Left ventricle myocardium superior (tissue), 1 donor: Measurements from ENCODE around the gene RBP4. TPM values are rescaled to one million over a fixed set of nuclear protein-coding genes. Genes with fewer than 3 reads are reported as not detected.
A peak's percentile ranks its signal among the peaks of the same experiment; 100 is the strongest.

ENCODE experiments used
- ATAC-seq: fragments of 200-7000 bp; cut with Tn5 transposase; one replicate; pipeline ENCODE4 v1.9.1; 2020; ENCODE audit warnings: mild to moderate bottlenecking, moderate library complexity
- DNase-seq: peaks from one replicate; pipeline ENCODE4 v3.0.0-alpha.2; 2020
- intact Hi-C: fragments of 100-400 bp; cut with micrococcal nuclease; formaldehyde crosslinking; loops from one replicate; pipeline ENCODE4 v1.11.0; 2022
- long read RNA-seq: library from polyadenylated mRNA; unstranded; transcript quantifications from one replicate; pipeline ENCODE4 v2.0.0, GENCODE V29; 2021
- total RNA-seq: library from RNA; stranded (reverse); fragmentation: NEBNext Ultra II Directional; extraction: Animal tissue kit (Norgen Biotek cat#: 25700); gene quantifications from one replicate; pipeline ENCODE4 v1.2.1, GENCODE V29; 2021
- donor health status: DM: no; HTN: yes; CAD: no; lungs with severe emphysema.

Gene RBP4
- total RNA-seq = 4.2 TPM
- long read RNA-seq, partial matches to known transcripts = 0 of 5 reads
- long read RNA-seq, other reads (novel, unspliced or antisense) = 1 of 5 reads

DNA sequence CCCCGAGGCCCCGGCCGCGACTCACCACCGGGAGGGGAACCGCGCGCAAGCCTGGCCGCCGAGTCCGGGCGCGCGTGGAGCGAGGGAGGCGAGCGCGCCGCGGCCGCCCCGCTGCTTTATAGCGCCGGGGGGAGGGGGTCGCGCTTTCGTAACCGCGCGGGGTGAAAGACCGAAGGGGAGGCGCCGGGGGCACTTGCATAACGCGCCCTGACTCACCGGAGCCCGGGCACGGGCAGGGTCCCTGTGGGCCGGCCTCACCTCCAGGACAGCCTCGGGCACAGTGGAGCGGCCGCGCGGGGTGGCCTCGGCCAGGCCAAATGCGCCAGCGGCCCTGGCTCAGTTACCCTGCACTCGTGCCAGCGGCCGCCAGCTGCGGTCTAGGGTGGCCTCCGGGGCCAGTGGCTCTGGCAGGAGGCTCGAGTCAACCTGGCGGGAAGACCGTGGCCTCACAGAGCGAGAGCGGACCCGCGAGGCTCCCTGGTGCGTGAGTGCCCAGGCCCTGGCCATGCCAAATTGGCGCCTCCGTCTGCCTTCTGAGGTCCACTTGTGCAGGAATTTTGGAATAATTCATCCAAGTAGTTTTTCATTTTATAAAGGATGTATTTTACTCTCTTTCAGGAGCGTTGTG, at the start of gene RBP4:
TSS of gene RBP4 (minus strand) at position 90 of the 628 bp plus-strand sequence. CDS start 207 bp downstream, outside the sequence.
- no peak for ATAC-seq
- DNase-seq = peak; percentile 32
- intact Hi-C loops = no loop called here

DNA sequence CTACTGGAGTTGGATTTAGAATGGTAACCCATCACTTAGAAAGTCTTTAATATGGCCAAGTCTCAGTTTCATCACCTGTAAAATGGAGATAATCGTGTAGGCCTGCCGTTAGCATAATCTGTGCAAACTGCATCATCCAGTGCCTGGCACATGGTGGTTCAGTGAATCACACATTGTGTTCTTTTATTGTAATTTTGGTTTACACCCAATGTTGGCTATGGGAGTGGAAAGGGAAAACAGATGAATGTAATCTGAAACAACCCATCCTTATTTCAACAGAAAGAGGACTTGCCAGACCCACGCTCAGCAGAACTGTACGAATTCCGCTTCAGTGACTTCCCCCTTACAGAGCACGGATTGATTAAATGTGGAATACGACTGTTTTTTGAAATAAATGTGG, 38.8 kb upstream of the RBP4 start:
- no peak for DNase-seq
- intact Hi-C loops = no loop called here
- no peak for ATAC-seq

DNA sequence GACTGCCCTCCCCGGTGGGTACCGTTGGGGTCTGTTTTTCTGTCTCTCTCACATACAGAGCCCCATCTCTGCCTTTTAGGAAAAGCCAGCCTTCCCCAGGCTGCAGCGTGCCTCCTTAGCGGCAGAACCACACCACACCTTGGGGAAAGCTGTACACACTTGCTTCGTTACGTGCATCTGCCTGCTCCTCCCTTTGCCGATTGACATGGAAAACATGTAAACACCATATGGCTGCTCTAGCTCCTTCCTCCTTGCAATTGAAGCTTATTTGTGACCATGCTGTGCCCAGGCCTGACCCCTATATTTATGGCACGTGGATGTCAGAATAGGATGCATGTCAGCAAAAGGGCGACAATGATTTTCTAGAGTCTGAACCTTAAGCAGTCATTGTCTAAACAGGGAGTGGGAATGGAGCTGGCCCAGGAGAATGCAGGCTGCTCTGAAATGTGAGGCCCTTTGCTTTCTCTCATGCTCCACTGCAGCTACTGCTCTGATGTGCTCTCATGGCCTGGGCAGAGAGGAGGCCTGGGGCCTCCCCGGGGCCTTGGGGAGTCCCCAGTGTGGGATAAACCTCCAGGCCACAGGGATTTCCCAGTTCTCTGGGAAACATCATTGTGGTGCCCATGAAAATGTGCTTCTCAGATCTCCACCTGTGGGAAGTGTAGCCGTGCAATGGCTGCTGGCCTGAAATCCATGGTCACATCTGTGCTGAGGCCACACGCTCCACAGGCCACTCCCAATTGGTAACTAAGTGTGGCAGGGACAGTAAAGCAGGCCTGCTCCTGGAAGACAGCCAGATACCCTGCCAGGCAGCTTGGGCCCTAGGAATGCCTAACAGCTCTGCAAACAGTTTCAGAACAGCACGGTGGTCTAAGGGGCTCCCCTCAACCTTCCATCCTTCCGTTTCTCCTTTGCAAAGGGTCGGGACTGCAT, 29.9 kb upstream of the RBP4 start:
- ATAC-seq = no peak

DNA sequence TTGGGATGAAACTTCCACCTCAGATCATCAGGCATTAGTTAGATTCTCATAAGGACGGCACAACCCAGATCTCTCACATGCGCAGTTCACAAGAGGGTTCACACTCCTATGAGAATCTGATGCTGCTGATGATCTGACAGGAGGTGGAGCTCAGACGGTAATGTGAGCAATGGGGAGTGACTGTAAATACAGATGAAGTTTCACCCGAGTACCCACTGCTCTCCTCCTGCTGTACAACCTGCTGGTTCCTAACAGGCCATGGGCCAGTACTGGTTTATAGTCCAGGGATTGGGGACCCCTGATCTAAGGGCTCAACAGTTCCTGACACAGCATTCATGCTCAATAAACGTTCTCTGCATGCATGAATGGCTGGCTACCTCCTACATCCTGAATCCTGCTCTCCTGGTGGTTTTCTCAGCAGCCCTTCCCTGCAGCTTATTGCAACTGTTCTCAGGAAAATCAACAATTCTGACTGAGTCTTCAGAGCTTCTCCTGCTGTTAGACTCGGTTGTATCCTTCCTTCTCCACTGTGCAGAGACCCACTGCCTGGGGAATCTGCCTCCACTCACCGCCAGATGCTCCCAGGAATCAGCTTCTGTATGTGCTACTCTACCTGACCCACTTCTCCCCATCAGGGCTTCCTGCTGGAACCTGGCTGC, 28.7 kb upstream of the RBP4 start:
- intact Hi-C loops = no loop called here
- ATAC-seq = no peak
- no peak for DNase-seq

More for the DNA sequence above, 29.9 kb upstream of the RBP4 start:
- intact Hi-C loops = no loop called here
- DNase-seq = no peak

DNA sequence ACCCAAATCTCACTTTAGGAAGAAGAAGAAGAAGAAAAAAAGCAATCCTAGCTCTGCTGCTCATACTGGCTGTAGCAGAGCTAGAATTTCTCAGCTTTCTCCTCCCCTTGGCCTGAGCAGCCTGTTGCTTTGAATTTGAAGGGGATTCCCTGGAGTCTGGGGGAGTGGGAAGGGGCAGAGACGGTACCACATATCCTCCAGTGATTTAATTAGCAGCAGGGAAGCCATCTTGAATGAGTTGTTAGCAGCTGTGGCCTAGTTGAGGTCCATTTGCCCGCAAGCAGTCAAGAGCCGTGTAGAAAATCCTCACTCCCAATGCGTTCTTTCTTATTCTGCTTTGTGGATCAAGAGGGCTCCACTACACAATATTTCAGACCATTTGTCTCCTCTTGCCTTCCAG, 27.8 kb upstream of the RBP4 start:
- no peak for ATAC-seq
- intact Hi-C loops = no loop called here
- DNase-seq = no peak

DNA sequence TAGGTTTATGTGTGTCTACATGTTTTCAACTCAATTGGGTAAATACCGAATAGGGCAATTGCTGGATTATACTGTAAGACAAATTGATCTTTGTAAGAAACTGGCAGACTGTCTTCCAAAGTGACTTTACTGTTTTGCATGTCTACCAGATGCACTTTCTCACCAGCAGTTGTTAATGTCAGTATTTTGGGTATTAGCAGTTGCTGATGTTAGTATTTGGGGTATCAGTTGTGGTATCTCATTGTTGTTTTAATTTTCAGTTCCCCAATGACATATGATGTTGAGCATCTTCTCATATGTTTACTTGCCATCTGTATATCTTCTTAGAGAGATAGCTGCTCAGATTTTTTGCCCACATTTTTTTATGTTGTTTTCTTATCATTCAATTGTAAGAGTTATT, 21.9 kb upstream of the RBP4 start:
- DNase-seq = no peak
- ATAC-seq = no peak
- intact Hi-C loops = no loop called here

DNA sequence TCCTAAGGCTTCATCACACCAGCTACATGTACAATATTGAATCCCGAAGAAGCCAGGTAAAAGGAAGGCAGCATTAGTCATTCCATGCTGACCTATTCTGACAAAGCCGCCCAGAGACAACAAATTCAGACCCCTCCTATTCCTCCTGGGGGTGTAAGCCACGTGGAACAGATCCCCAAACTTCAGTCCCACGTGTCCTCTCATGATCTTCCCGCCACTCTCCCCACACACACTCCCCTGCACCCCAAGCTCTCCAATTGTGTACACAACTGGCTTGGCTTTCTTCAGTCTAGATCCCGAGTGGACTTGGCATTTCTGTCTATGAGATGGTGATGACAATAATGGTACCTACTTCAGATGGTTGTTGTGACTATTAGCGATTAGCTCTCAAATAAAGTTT, 19.9 kb upstream of the RBP4 start:
- intact Hi-C loops = no loop called here
- no peak for DNase-seq
- no peak for ATAC-seq

DNA sequence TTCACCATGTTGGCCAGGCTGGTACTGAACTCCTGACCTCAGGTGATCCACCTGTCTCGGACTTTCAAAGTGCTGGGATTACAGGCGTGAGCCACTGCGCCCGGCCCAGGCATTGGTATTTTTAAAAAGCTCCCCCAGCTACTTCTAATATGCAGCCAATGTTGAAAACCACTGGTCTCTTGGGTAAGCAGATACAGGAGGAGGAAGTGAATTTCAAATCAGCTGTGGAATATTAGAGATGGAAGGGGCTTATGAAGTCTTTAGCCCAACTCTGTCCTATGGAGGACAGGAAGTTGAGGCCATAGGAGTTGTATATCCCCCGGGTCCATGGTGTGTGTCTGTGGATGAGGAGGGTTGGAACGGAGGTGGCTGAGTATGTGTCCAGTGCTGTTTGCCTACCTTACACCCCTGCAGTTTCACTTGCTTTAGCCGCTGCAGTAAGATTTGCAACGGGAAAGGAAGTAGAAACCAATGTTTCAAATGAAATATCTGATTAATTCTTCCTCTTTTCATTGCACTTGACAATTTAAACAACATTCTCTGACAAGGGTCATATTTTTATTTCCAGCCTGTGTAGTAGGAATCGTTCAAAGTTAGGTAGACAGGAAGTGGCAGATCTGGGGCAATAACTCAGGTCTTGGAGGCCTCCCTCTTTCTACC, 14.7 kb upstream of the RBP4 start:
- ATAC-seq (no peak), DNase-seq (no peak)
- intact Hi-C loops = no loop called here

DNA sequence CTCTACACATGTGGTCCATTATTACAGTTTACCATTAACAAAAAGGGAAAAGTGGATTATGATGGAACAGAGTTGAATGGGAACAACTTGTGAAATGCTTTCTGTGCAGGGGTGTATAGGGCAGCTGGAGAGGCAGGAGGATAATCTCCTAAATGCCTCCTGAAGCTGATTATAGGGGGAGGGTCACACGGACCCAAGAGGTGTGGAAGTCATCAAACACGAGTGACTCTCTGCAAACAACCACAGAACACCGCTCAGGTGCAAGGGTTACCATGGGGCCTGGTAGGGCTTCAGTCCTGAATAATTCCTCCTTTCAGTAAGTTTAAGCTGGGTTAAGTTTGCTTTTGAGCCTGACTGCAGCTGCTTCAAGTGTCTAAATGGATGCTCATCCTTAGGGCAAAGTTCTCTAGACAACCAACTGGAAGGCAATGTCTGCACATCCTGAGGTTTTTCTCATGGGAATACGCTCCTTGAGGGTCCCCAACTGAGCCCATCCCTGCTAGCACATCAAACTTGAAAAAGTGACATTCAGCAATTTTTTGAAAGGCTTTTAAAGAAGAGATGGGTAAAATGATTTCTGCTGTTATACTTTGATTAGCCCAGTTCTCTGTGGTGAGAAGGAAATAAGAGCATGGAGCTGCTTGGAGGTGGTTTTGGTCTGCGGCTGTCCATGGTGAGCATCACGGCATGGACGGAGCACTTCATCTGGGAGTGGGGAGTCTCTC, 13.2 kb upstream of the RBP4 start:
- ATAC-seq = no peak
- intact Hi-C loops = no loop called here

DNA sequence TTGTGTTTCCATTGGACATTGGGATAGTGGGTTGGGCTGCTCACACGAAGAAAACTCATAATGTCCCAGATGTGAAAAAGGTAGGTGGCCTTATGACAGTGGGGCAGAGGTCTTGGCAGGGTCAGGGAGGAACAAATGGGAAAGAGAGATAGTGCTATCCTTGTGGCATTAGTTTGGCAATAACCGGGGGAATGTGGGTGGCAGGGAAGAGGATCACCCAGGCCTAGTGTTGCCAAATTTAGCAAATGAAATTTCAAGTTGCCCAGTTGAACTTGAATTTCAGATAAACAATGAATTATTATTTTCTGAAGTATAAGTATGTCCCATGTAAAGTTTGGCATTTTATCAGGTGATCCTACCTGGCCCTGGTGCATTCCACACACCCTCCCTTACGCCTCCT, 12.1 kb upstream of the RBP4 start:
- DNase-seq = no peak
- no peak for ATAC-seq
- intact Hi-C loops = no loop called here

More for the DNA sequence above, 13.2 kb upstream of the RBP4 start:
- no peak for DNase-seq

DNA sequence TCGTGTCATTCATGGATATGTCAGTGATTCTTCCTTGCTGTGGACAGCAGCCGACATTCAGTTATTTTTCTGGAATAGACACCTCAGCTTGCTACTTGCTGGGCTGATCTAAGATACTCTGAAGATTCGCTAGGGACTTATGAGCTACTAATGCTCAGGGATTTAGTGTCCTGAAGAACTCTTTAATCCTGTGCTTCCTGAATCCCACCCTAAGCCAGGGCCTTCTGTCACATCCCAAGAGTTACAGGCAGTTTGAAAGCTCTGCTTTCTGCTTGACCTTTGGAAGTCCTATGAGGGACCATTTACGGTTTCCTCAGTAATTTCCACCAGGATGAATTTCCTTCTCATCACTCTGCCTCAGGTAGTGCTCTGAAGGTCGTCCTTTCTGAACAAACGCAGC, 11.3 kb upstream of the RBP4 start, which contains the start of gene PDE6C:
TSS of gene PDE6C (plus strand) at position 227 of the 400 bp plus-strand sequence. CDS start 189 bp downstream, outside the sequence.
- ATAC-seq = no peak
- no peak for DNase-seq
- intact Hi-C loops = no loop called here

DNA sequence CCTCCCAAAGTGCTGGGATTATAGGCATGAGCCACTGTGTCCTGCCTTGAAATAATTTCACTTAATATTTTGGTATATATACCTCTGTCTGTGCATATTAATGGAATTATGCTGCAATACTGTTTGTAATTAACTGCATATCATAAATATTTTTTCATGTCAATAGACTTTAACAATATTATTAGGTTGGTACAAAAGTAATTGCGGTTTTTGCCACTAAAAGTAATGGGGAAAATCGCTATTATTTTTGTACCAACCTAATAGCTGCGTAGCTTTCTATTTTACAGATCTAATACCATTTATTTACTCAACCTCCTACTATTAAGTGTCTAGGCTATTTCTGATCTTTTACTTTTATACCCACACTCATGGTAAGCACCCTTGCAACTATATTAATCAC, 7.4 kb upstream of the RBP4 start:
- intact Hi-C loops = no loop called here
- no peak for DNase-seq
- no peak for ATAC-seq

DNA sequence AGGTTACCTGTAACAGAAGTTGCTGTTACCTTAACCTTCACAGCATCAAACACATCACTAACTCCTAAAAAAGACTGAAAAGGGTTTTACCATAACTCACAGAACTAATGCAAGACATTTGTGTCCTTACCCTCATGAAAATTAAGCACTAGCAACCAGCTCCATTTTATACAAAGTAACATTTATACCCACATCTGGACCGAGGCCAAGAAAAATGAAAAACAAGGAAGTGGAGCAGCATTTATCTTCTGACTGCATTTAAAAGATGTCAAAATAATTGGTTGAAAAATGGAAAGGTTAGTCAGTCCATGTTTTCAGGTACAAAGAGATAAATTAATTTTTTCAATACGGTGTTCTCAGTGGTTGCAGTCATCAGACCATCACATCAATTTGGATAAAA, 3.1 kb upstream of the RBP4 start:
- no peak for DNase-seq
- intact Hi-C loops = no loop called here
- no peak for ATAC-seq

DNA sequence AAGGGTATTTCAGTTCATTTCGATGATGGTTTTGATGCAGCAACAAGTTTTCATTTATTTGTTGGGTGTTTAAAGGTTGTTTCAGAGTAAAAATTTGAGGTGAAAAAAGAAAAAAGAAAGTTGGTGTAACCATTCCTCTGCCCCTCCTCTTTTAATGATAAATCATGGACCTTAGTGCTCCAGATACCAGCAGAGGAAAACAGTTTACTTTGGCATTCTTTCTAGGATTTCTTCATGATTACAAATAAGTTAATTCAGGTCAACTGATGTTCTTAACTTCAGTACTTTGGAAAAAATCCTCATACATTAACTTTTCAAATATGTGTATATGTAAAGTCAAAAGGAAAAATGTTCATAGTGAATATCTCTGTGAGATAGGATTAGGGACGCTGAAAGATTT, 2.0 kb upstream of the RBP4 start:
- DNase-seq (no peak), ATAC-seq (no peak)
- intact Hi-C loops = no loop called here

DNA sequence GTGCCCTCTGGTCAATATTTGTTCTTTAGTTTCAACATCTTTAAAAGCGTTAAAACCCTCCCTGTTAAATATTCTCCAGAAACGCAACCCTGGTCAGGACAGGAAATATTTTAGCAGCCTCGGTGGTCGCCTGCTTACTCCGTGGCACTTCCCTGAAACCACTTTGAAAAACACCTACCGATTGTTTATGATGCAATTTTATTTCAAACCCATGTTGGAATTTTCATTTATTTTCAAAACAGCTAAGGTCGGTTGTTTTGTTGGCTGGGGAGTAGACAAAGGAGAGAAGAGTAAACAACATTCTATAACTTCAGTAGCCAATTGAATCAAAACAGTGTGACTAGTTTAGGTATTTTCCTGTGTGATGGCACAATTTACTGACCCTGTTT, 733 bp upstream of the RBP4 start:
- intact Hi-C loops = no loop called here
- ATAC-seq (no peak), DNase-seq (no peak)

DNA sequence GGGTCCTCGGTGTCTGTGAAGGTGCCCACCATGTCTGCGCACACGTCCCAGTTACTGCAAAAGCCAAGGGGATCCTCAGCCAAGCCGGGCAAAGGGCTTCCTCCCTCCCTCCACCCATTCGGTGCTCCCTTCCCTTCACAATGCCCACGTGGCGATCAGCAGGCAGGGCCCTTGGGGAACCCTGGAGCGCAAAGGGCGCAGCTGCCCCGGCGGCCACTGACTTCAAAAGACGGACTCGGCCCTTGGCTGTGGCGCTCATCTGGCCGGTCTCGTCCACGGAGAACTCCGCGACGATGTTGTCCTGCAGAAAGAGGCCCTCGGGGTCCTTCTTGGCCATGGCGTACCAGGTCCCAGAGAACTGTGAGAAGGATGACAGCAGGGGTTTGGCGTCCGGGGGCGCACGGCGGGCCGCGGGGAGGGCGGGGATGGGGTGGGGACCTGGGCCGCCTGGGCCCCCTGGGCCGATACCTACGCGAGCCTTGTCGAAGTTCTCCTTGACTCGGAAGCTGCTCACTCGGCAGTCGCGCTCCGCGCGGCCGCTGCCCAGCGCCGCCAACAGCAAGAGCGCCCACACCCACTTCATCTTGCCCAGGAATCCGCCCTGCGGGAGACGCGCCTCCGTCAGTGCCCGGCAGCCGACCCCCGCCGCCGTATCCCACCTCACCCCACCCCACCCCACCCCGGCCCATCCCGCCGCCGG, 439 bp downstream of the RBP4 start:
- intact Hi-C loops = no loop called here
- ATAC-seq (peak; percentile 28), DNase-seq (peak; percentile 42)

DNA sequence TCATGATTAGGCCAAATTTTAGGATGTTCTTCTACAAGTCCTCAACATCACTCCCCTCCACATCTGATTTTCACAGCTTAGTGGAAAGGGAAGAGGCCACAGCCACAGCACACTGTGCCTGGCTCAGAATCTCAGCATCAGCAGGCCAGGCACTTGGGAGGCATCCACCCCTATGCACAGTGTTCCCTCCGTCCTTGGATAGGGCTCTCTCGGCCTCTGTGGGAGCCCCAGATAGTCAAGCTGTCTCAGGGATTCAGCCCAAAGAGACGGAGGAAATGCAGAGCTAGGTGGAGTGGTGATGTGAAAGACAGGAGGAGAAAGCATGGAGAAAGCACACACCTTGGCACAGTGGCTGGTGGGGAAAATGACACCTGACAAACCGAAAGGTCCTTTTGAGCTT, 1.3 kb downstream of the RBP4 start:
- ATAC-seq (no peak), DNase-seq (no peak)

DNA sequence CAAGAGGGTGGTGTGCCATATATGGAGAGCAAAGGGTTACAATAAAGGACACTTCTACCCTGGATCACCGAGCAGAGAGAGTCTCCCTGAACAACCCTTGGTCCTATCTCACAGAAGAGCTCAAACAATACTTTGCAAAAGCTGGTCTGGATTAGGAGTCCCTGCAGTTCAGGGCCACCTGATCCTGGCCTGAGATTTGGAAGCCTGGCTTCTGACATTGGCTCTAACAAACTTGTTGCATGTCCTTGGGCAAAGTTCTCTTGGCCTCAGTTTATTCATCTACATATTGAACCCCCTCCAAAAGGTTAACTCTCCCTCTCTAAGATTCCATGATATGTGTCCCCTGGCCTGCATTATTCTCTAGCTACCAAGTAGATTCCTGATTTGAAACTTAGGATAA, 1.7 kb downstream of the RBP4 start:
- ATAC-seq = no peak

More for the DNA sequence above, 1.3 kb downstream of the RBP4 start:
- intact Hi-C loops = no loop called here

More for the DNA sequence above, 1.7 kb downstream of the RBP4 start:
- no peak for DNase-seq
- intact Hi-C loops = no loop called here
